GM10266 (cell line): ENCODE measurements around the gene USP30.

Experiments used
- DNase-seq: peaks from one replicate; pipeline ENCODE4 v3.0.0; 2012; ENCODE audit errors: extremely low spot score
- TF ChIP-seq, protein P1 (sequence below): IDR thresholded peaks from 2 replicates; pipeline ENCODE4 v1.5.1; 2012; ENCODE audit warnings: mild to moderate bottlenecking, low read depth; ENCODE audit not compliant: control insufficient read depth, insufficient read depth; ENCODE audit errors: missing control alignments

The USP30 gene

DNA sequence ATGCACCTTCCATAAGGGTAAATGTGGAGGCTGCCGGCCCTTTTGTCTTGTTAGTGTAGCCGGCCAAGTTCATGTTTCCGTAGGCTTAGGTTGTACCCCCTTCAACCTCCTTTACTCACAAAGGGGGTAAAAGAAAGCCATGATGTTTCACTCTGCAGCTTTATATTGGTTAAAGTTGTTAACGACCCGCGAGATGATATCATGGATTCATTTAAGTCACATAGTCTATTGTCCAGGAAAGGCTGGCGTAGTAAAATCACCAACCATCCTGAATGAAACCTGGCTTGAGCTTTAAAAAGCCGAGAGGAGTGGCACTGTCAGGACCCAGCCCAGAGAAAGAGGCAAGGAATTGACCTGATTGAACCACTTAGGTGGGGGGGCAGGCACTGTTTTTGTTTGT, 46.3 kb downstream of the USP30 start:
- TF ChIP-seq, protein P1, sequence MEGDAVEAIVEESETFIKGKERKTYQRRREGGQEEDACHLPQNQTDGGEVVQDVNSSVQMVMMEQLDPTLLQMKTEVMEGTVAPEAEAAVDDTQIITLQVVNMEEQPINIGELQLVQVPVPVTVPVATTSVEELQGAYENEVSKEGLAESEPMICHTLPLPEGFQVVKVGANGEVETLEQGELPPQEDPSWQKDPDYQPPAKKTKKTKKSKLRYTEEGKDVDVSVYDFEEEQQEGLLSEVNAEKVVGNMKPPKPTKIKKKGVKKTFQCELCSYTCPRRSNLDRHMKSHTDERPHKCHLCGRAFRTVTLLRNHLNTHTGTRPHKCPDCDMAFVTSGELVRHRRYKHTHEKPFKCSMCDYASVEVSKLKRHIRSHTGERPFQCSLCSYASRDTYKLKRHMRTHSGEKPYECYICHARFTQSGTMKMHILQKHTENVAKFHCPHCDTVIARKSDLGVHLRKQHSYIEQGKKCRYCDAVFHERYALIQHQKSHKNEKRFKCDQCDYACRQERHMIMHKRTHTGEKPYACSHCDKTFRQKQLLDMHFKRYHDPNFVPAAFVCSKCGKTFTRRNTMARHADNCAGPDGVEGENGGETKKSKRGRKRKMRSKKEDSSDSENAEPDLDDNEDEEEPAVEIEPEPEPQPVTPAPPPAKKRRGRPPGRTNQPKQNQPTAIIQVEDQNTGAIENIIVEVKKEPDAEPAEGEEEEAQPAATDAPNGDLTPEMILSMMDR = no peak
- DNase-seq = no peak

- TF ChIP-seq, protein P1 = no peak
- DNase-seq = no peak
These were observed 47.1 kb downstream of the USP30 start for GRCh38 chr12:109099431-109100020.

GRCh38 chr12:109100741-109101140, 48.4 kb downstream of the USP30 start:
- TF ChIP-seq, protein P1 = no peak
- no peak for DNase-seq

GRCh38 chr12:109102491-109102890, 50.1 kb downstream of the USP30 start:
- TF ChIP-seq, protein P1 = no peak
- DNase-seq = no peak

DNA sequence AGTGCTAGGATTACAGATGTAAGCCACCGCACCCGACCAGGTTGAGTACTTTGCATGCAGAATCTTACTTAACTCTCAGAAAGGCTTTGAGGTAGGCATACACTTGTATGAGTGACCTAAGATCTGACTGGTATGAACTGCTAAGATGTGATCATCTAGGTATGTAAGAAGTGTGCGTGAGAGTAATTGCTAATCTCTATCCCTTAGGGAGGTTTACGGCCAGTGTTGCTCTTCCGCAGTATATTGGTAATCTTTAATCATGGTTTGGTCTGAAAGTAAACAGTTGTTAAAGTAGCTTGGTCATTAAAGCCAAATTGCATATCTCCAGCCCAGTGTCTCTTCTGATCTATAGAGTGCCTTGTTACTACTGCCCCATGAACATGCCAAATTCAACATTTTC, 52.8 kb downstream of the USP30 start:
- TF ChIP-seq, protein P1 = no peak
- DNase-seq = no peak

GRCh38 chr12:109109746-109110350, 57.5 kb downstream of the USP30 start:
- no peak for DNase-seq
- TF ChIP-seq, protein P1 = no peak

DNA sequence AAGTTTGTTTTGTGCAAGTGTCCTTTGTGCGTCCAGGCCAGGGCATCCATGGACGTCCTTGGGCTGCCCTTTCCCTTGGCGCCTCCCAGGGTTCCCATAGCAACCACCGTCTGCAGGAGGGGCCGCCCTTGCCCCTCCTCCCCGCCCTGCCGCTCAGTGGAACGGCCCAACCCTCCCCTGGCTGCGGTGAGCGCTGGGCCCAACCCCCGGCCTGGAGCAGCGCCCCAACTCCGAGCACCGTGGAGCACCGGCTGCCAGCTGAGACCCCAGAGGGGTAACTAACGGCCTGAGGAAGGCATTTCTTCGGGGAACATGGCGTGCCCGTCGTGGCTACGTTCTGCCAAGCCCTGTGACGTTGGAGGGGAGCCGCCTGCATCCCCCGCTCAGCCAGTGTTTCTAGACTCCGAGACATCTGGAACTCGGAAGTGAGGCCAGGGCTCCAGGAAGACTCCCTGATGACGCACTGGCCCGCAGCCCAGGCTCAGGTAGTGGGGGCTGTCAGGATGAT, 58.7 kb downstream of the USP30 start:
- DNase-seq = peak; percentile 69
- TF ChIP-seq, protein P1 = no peak
